ENCODE data around the gene CLTCL1. TPM values are rescaled to one million over a fixed set of nuclear protein-coding genes. Genes with fewer than 3 reads are reported as not detected.
A peak's percentile ranks its signal among the peaks of the same experiment; 100 is the strongest.

CLTCL1 gene
- total and polyA plus RNA-seq, 9 of the 15 experiments (the other 6 are each of a cell fraction or from before 2014, with no cell fraction given) = 1.1 to 11.7 (median 5.0) TPM

DNA sequence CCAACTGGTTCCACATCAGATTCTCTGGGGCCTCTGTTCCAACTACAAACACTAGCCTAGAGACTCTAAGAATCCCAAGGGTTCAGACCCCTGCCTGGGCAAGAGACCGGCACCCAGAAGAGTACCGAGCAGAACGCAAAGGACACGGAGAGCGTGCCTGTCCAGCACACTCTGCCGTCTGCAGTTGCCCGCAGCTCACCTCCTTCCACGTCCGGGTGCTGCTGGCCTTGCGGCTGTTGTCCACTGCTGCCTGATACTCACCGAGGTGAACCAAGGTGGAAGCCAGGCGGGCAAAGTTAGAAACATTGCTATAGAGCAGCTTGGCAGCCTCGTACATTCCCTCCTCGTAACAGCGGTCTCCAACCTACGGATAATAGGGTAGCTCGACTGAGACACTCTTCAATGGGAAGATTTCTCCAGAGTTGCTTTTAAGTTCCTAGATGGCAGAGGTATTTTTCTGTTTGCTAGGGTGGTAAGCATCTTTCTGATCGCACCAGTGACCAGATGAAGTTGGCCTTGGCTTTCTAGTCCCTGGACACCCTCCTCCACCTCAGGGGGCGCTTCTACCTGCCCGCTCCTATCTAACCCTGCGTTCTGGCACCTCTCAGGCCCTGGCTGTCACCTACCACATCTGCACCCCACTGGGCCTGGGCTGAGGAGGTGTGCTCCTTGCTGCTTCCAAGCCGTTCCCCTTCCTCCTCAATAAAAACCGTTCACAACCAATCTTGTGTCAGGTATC lies 90.2 kb downstream of the CLTCL1 start (continued):
- TF ChIP-seq NFATC3 (IDR thresholded peaks at IDR 0.05) = no peak
- 0 out of 2 replicates have a peak, but pooled peaks have one; percentile 3 for TF ChIP-seq HSF4 (CRISPR knock-in tag; IDR thresholded peaks at IDR 0.05; ENCODE audit: borderline replicate concordance)
- TF ChIP-seq HMG20A (CRISPR knock-in tag; conservative IDR thresholded peaks at IDR 0.05) = no peak
- TF ChIP-seq NELFE (IDR thresholded peaks at IDR 0.05; ENCODE audit: insufficient read depth, insufficient read length) = no peak
- TF ChIP-seq TRIM25 (IDR thresholded peaks at IDR 0.05; ENCODE audit: borderline replicate concordance) = no peak
- TF ChIP-seq ZNF431 (CRISPR knock-in tag; IDR thresholded peaks at IDR 0.05) = no peak
- TF ChIP-seq MIER1 (IDR thresholded peaks at IDR 0.05; ENCODE audit: low read depth) = no peak
- TF ChIP-seq CEBPB (tag; IDR thresholded peaks at IDR 0.05) = no peak
- no peak for TF ChIP-seq HEY1 (CRISPR knock-in tag; IDR thresholded peaks at IDR 0.05; ENCODE audit: borderline replicate concordance)
- TF ChIP-seq PATZ1 (CRISPR knock-in tag; IDR thresholded peaks at IDR 0.05; ENCODE audit: borderline replicate concordance) = no peak
- TF ChIP-seq, protein P1, sequence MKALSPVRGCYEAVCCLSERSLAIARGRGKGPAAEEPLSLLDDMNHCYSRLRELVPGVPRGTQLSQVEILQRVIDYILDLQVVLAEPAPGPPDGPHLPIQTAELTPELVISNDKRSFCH (CRISPR knock-in tag; IDR thresholded peaks at IDR 0.05) = no peak
- TF ChIP-seq, protein P1 (tag; IDR thresholded peaks at IDR 0.05) = no peak; the same call in 1 of the 2 replicates
- TF ChIP-seq ZSCAN29 (IDR thresholded peaks at IDR 0.05) = no peak
- no peak for TF ChIP-seq FOXM1 (IDR thresholded peaks at IDR 0.05; ENCODE audit: low read depth)
- TF ChIP-seq FOXM1 (CRISPR knock-in tag; IDR thresholded peaks at IDR 0.05; ENCODE audit: low read depth) = 0 out of 2 replicates have a peak, but pooled peaks have one; percentile 35
- TF ChIP-seq, protein P2, sequence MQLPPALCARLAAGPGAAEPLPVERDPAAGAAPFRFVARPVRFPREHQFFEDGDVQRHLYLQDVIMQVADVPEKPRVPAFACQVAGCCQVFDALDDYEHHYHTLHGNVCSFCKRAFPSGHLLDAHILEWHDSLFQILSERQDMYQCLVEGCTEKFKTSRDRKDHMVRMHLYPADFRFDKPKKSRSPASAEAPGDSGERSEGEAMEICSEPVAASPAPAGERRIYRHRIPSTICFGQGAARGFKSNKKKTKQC (CRISPR knock-in tag; IDR thresholded peaks at IDR 0.05) = no peak
- TF ChIP-seq ZNF445 (CRISPR knock-in tag; IDR thresholded peaks at IDR 0.05; ENCODE audit: low read depth) = no peak
- no peak for TF ChIP-seq ZNF830 (CRISPR knock-in tag; IDR thresholded peaks at IDR 0.05)
- TF ChIP-seq MLLT1 (IDR thresholded peaks at IDR 0.05) = no peak
